ENCODE measurements around the gene MSI2. TPM values are rescaled to one million over a fixed set of nuclear protein-coding genes. Genes with fewer than 3 reads are reported as not detected.

MSI2 gene
- total RNA-seq, 2 experiments from 2014 or later: 38.8 to 39.0 TPM

DNA sequence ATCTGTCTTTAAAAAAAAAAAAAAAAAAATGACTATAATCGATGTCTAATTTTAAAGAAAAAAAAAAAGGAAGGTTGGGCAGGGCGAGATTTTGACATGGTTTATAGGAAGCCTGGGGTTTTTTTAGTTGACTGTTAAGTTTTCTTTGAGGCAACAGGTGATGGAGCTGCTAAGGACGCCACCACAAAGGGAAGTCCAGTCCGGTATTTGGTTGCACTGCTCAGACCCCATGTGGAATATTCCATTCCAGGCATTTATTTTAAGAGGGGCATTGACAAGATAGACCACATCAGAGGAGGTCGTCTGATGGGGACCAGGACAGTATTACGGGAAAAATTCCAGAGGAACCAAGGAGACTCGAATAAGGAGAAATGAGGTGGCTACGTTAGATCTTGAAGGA is 320.4 kb downstream of the MSI2 start:
- Mint-ChIP-seq H3K4me1 (ENCODE audit: low read depth) (peaks cover 2% of the 10 kb centered on the region), H3K27me3 (ENCODE audit: low read depth) (no peaks in the 10 kb centered on the region), H3K36me3 (ENCODE audit: low read depth) (peaks cover 3% of the 10 kb centered on the region), H3K4me3 (no peak overlapping the region), H3K27ac (no peak overlapping the region), H3K9me3 (no peaks in the 10 kb centered on the region)
- DNase-seq: no peak
- CTCF ChIA-PET: no interaction called here
- intact Hi-C loops (cut with micrococcal nuclease): no loop called here

DNA sequence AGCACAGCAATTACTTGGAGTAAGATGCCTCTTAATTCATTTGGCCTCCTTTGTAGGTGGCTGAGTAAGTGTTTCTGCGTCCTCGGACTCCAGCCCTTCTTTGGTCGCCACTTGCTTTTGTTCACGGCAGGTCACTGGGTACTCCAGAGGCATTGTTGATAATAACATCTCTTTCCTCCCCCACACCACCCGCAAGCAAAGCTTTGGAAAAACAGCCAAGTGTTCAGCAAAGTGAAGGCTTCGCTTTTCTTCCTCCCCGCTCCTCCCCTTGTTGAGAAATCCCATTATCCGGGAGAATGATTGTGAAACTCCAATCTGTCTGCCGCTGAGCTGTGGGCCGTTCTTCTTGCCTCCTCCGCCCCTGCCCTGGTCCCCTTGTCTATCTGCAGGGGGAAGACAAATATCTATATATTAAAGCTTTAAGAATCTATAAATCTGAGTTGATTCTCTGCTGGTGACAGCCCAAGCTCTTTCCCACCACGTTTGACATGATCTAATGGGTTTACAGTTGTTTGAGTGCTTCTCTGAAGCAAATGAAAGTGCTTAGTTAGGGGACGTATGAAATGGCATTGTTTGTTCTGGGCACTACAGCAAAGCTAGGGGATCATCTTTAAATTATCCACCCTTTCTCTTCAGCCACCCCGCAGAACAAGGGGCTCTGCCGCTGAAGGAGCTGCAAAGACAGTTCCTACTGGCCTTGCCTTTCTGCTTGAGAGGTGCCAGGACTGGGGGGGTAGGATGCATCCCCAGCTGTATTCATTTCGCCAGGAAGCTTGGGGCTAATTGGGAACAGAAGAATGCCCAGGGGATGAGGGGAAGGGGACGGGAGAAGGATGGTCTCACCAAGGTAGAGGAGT is 321.7 kb downstream of the MSI2 start:
- CTCF ChIA-PET: no interaction called here
- no peak overlapping the region for H3K4me3 Mint-ChIP-seq
- no peaks in the 10 kb centered on the region for H3K27me3 Mint-ChIP-seq (ENCODE audit: low read depth)
- intact Hi-C loops (cut with micrococcal nuclease): no loop called here
- H3K27ac Mint-ChIP-seq: no peak overlapping the region
- no peak for DNase-seq
- peaks cover 3% of the 10 kb centered on the region for H3K36me3 Mint-ChIP-seq (ENCODE audit: low read depth)
- H3K9me3 Mint-ChIP-seq: no peaks in the 10 kb centered on the region
- peaks cover 2% of the 10 kb centered on the region for H3K4me1 Mint-ChIP-seq (ENCODE audit: low read depth)

DNA sequence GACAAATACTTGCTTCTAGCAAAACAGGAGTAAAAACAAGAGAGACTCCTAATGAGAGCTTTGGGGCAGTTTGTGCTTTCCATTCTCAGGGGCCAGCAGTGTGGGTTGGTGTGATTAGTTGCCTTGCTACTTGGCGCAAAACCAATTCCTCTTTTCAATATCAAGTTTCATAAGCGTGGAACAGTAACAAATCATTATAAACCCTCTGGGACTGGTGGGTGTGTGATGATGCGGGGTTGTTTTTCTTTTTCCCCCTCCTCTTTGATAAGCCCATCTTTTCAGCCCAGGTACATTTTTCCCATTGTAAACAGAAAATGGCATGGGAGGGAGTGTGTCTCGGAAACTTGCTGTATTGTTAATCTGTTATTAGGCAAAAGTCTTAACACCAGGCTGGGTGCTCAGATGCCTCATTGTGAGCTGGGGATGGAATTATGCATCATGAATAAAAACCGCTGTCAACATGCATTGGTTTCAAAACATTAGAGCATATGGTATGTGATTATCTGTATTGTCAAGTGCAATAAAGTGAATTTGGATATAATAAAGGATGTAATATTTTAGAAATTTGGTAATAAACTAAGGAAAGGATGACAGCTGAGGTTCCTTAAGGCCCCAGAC is 322.4 kb downstream of the MSI2 start:
- intact Hi-C loops (cut with micrococcal nuclease): no loop called here
- Mint-ChIP-seq H3K36me3 (ENCODE audit: low read depth) (peaks cover 3% of the 10 kb centered on the region), H3K4me3 (no peak overlapping the region), H3K27me3 (ENCODE audit: low read depth) (no peaks in the 10 kb centered on the region), H3K4me1 (ENCODE audit: low read depth) (peaks cover 2% of the 10 kb centered on the region), H3K9me3 (no peaks in the 10 kb centered on the region), H3K27ac (no peak overlapping the region)
- DNase-seq: no peak
- CTCF ChIA-PET: no interaction called here

DNA sequence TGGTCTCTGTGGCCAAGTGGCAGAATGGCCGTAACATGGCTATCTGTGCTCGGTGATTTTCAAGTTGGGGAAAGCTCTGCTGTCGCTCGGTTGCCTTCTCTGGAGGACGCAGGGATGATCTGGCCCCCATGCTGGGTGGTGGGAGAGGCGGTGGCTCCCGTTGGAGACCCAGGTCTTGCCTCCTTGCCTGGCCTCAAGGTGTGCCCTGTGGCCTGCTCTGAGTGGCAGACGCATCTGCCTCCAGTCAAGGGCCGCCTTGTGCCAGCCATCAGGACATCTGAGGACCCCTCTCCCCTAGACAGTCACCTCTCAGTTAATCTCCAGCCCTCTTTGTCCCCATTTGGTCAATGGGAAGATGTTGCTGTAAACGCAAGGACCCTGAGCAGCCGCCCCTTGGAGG is 322.9 kb downstream of the MSI2 start:
- H3K27ac Mint-ChIP-seq: no peak overlapping the region
- CTCF ChIA-PET: interaction anchor here (1.5 kb wide), 1 partner anchor 19 kb away, joined by 4 read pairs; no protein-coding TSS in a partner anchor
- no peaks in the 10 kb centered on the region for H3K27me3 Mint-ChIP-seq (ENCODE audit: low read depth)
- intact Hi-C loops (cut with micrococcal nuclease): no loop called here
- DNase-seq: no peak
- peaks cover 2% of the 10 kb centered on the region for H3K4me1 Mint-ChIP-seq (ENCODE audit: low read depth)
- H3K4me3 Mint-ChIP-seq: no peak overlapping the region
- H3K36me3 Mint-ChIP-seq (ENCODE audit: low read depth): peaks cover 3% of the 10 kb centered on the region
- H3K9me3 Mint-ChIP-seq: no peaks in the 10 kb centered on the region

DNA sequence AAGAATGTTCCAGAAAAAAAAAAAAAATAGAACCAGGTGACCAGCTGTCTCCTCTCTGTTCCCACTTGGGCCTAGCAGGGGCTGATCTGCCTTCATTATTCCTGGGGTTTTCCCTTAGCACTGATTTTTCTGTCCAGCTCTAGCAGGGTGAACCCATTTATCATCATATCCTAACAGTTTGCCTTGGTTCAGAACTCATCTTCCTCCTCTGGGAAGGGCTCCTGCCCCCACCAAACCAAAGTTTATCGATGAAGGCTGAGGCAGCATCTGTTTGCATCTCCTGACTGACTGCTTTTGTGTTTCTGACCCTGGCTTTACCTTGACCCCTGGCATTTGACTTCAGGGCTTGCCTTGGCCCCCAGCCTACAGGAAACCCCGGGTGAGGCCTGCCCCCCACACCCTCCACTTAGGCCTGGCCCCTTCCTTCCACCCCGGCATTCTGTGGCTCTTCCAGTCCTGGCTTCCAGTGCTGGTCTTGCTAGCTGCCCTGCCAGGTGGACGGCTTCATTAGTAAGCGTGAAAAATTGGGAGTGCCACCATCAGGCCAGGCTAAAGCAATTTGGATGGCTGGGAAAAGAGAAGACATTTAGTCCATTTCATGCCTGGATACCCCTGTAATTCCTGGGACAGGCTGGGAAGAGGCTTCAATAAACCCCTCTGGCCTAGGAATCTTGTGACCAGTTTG is 323.9 kb downstream of the MSI2 start:
- CTCF ChIA-PET: interaction anchor here (0.6 to 1.5 kb wide), 2 partner anchors 18 to 345 kb away, joined by 3 to 4 read pairs; no protein-coding TSS in a partner anchor
- Mint-ChIP-seq H3K27ac (no peak overlapping the region), H3K4me3 (no peak overlapping the region), H3K9me3 (no peaks in the 10 kb centered on the region), H3K27me3 (ENCODE audit: low read depth) (no peaks in the 10 kb centered on the region), H3K4me1 (ENCODE audit: low read depth) (peaks cover 2% of the 10 kb centered on the region), H3K36me3 (ENCODE audit: low read depth) (peaks cover 3% of the 10 kb centered on the region)
- DNase-seq: no peak
- intact Hi-C loops (cut with micrococcal nuclease): no loop called here

DNA sequence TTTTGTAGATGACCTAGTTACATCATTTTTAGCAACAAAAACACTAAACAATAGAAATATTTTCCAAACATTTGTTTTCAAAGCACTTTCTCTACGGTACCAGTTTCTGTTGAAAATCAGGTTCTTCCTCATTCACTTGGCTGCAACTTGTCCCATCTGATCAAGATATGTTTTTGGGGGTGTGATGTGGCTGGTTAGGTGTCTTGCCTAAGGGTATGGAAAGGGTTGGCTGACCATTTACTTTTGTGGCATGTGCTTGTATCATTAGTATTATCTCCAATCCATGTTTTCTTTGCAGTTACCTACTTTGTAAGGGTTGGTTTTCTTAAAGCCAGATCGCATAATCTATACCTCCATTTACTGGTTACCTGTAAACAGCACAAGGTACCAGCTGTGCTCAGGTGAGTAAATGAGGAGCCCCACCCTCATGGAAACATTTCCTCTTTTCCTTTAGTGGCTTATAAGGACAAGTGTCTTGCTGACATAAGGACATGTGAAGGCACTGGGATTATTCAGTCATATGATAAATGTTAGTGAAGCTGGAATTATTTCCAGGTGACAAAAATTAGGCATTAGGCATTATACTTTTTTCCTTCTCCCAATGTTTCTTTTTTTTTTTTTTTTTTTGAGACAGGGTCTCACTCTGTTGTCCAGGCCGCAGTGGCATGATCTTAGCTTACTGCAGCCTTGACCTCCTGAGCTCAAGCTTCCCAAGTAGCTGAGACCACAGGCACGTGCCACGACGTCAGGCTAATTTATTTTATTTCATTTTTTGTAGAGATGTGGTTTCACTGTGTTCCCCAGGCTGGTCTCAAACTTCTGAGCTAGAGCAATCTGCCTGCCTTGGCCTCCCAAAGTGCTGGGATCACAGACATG is 326.8 kb downstream of the MSI2 start:
- CTCF ChIA-PET: interaction anchor here (0.7 to 1.1 kb wide), 2 partner anchors 30 to 115 kb away, joined by 6 read pairs; no protein-coding TSS in a partner anchor
- H3K4me3 Mint-ChIP-seq: no peak overlapping the region
- no peaks in the 10 kb centered on the region for H3K9me3 Mint-ChIP-seq
- H3K36me3 Mint-ChIP-seq (ENCODE audit: low read depth): peaks cover 2% of the 10 kb centered on the region
- no peak for DNase-seq
- intact Hi-C loops (cut with micrococcal nuclease): no loop called here
- no peaks in the 10 kb centered on the region for H3K27me3 Mint-ChIP-seq (ENCODE audit: low read depth)
- H3K4me1 Mint-ChIP-seq (ENCODE audit: low read depth): peaks cover 2% of the 10 kb centered on the region
- H3K27ac Mint-ChIP-seq: no peak overlapping the region

DNA sequence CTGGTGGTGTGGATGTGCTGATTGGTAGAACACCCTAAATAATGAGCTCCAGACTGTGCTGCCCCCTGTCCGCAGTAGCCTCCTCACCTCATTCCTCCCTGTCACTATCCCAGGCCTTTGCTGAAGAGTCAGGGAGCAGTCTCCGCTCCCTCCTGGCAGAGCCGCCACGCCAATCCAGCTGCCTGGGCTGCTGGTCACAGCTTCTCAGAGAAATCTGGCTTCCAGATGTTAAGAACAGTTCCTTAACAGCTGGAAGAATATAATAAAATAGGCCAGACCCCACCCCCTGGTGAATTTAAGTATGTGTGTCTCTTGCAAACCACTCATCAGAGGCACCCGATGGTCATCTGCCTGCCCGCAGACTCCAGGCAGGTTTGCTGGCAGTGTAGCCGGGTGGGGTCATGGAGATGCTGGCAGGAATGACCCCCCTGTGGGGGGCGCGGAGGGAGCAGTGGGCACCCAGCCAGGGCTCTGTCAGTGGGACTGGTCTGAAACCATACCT is 327.8 kb downstream of the MSI2 start:
- H3K27ac Mint-ChIP-seq: no peak overlapping the region
- H3K36me3 Mint-ChIP-seq (ENCODE audit: low read depth): peaks cover 2% of the 10 kb centered on the region
- H3K9me3 Mint-ChIP-seq: no peaks in the 10 kb centered on the region
- H3K4me3 Mint-ChIP-seq: no peak overlapping the region
- H3K27me3 Mint-ChIP-seq (ENCODE audit: low read depth): no peaks in the 10 kb centered on the region
- H3K4me1 Mint-ChIP-seq (ENCODE audit: low read depth): no peaks in the 10 kb centered on the region
- CTCF ChIA-PET: interaction anchor here (1.1 to 1.8 kb wide), 2 partner anchors 31 to 341 kb away, joined by 5 to 6 read pairs; no protein-coding TSS in a partner anchor
- intact Hi-C loops (cut with micrococcal nuclease): no loop called here
- DNase-seq: no peak

DNA sequence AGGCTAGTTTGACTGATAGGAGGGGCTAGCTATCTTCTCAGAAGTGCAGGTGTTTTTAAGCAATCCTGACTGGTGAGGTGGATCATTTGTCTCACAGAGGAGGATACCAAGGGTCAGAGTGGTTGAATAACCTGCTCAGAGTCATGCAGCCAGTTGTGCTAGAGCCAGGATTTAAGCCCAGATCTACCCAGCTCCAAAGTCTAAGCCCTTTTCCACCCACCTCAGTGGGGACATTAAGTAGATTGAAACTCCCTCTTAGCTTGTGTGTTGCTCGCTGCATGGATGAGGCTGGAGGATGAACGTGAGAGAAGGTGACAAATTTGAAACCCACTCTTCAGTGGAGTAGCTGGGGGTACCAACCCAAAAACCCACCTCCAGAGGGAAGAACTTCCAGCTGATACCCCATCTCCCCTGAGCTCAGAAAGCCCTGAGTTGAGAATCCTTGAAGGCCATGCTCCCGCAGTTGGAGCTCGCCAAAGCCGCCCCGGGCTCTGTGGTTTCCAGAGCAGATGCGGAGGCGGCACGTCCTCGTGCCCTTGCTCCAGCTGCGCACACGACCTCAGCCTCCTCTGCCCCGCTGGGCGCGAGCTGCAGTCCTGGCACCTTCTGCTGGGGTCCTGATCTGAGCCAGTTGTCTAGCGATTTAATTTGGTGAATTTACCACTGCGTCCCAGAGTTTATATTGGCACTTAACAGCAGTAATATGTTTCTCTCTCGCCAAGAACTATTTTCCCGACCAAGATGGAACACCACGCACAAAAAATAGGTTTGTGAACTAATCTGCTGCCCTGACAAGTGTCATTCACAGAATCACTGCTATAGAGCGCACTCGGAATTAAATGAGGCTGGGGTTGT is 329.2 kb downstream of the MSI2 start:
- H3K4me1 Mint-ChIP-seq (ENCODE audit: low read depth): no peaks in the 10 kb centered on the region

DNA sequence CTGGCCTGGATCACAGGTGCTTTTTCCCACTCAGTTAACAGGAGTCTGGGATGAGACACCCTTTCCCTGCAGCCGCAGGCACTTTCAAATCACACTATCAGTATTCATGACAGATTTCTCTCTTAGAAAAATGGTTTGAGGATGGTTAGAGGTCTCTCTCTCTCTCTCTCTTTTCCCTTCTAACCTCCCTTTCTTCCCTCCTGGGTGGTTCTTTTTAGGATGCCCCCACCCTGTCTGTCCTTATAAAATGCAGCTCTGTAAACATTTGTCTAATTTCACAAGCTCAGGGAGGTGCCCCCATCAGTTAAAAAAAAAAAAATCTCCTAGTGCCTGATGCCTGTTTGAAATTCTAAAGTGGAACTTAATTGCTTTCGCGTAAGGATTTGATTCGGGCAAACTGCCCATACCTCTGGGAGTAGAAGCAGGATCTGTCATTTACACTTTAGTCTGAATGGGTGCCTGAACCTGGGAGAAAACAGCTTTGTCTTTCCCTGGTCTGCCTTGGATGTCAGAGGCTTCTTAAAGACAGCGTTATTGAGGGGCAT is 329.9 kb downstream of the MSI2 start:
- Mint-ChIP-seq H3K27me3 (ENCODE audit: low read depth) (no peaks in the 10 kb centered on the region), H3K4me3 (no peak overlapping the region), H3K9me3 (no peaks in the 10 kb centered on the region), H3K36me3 (ENCODE audit: low read depth) (peaks cover 2% of the 10 kb centered on the region), H3K4me1 (ENCODE audit: low read depth) (no peaks in the 10 kb centered on the region), H3K27ac (no peak overlapping the region)
- intact Hi-C loops (cut with micrococcal nuclease): no loop called here
- CTCF ChIA-PET: interaction anchor here (0.6 kb wide), 2 partner anchors 79 to 141 kb away, joined by 3 to 10 read pairs; no protein-coding TSS in a partner anchor
- no peak for DNase-seq

More for the DNA sequence above, 329.2 kb downstream of the MSI2 start:
- intact Hi-C loops (cut with micrococcal nuclease): no loop called here
- DNase-seq: no peak
- H3K27ac Mint-ChIP-seq: no peak overlapping the region
- H3K36me3 Mint-ChIP-seq (ENCODE audit: low read depth): peaks cover 2% of the 10 kb centered on the region
- CTCF ChIA-PET: interaction anchor here (1.8 kb wide), 1 partner anchor 342 kb away, joined by 5 read pairs; no protein-coding TSS in a partner anchor
- H3K4me3 Mint-ChIP-seq: no peak overlapping the region
- H3K27me3 Mint-ChIP-seq (ENCODE audit: low read depth): no peaks in the 10 kb centered on the region
- H3K9me3 Mint-ChIP-seq: no peaks in the 10 kb centered on the region

DNA sequence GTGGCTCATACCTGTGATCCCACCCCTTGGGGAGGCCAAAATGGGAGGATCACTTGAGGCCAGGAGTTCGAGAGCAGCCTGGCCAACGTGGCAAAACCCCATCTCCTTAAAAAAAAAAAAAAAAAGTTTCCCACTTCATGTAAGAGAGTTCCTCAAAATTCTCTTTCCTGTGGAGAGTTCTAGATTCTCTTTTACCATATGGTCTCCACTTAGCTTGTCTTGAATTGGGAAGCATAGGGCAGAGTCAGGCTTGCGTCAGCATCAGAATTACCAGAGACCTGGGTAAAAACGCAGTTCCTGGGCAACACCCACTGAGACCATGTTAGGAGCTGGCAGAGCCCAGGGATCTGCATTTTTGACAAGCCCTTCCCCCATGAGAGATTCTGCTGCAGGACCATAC is 330.4 kb downstream of the MSI2 start:
- DNase-seq: no peak
- H3K27ac Mint-ChIP-seq: no peak overlapping the region
- H3K27me3 Mint-ChIP-seq (ENCODE audit: low read depth): no peaks in the 10 kb centered on the region
- intact Hi-C loops (cut with micrococcal nuclease): no loop called here
- no peaks in the 10 kb centered on the region for H3K4me1 Mint-ChIP-seq (ENCODE audit: low read depth)
- peaks cover 2% of the 10 kb centered on the region for H3K36me3 Mint-ChIP-seq (ENCODE audit: low read depth)
- H3K4me3 Mint-ChIP-seq: no peak overlapping the region
- no peaks in the 10 kb centered on the region for H3K9me3 Mint-ChIP-seq
- CTCF ChIA-PET: interaction anchor here (0.6 to 0.7 kb wide), 3 partner anchors 12 to 142 kb away, joined by 3 to 10 read pairs (median 10); no protein-coding TSS in a partner anchor

All from activated naive CD4-positive, alpha-beta T cell treated with anti-CD3 and anti-CD28 coated beads for 36 hours (primary cell).